ENCODE measurements around the gene PRKG1.

GRCh38 chr10:51371743-51372142 is 297.5 kb downstream of the PRKG1 start:
- TF ChIP-seq CTCF (conservative IDR thresholded peaks at IDR 0.05 in 1 of 2, IDR thresholded peaks at IDR 0.05 in 1 of 2; ENCODE audit: extremely low read depth in 1 of 2, insufficient read depth in 1 of 2, low read depth in 1 of 2, low read length in 2 of 2) (no peak), EZH2 (IDR thresholded peaks at IDR 0.05; ENCODE audit: borderline replicate concordance, low read length) (no peak)
